ENCODE measurements around the gene RGS13.

The RGS13 gene

GRCh38 chr1:192657760-192658159, 21.8 kb downstream of the RGS13 start:
- Histone ChIP-seq H3K4me2 (ENCODE audit: low read length) (no peak overlapping the region), H3K27me3 (ENCODE audit: control insufficient read depth, insufficient read depth, low read length) (no peaks in the 10 kb centered on the region), H3K4me1 (no peaks in the 10 kb centered on the region), H3K79me2 (no peaks in the 10 kb centered on the region), H3K27ac (no peak overlapping the region), H3K36me3 (ENCODE audit: control insufficient read depth, insufficient read depth, low read length) (no peaks in the 10 kb centered on the region), H3K4me3 (ENCODE audit: low read depth, low read length) (no peak overlapping the region), H2AFZ (no peak overlapping the region), H3K9me3 (ENCODE audit: control insufficient read depth, low read length) (no peaks in the 10 kb centered on the region), H3K9ac (no peak overlapping the region)
- TF ChIP-seq CTCF (IDR thresholded peaks at IDR 0.05), result no peak

GRCh38 chr1:192658255-192658654, 22.3 kb downstream of the RGS13 start:
- Histone ChIP-seq H3K79me2 (no peaks in the 10 kb centered on the region), H3K4me2 (ENCODE audit: low read length) (no peak overlapping the region)

GRCh38 chr1:192660613-192661012, 24.7 kb downstream of the RGS13 start:
- Histone ChIP-seq H3K9me3 (ENCODE audit: control insufficient read depth, low read length) (no peaks in the 10 kb centered on the region), H3K9ac (no peak overlapping the region)

More at GRCh38 chr1:192658255-192658654, 22.3 kb downstream of the RGS13 start:
- H2AFZ ChIP-seq, result no peak overlapping the region
- H3K9ac ChIP-seq, result no peak overlapping the region
- no peak overlapping the region for H3K4me3 ChIP-seq (ENCODE audit: low read depth, low read length)
- no peaks in the 10 kb centered on the region for H3K4me1 ChIP-seq
- H3K9me3 ChIP-seq (ENCODE audit: control insufficient read depth, low read length), result no peaks in the 10 kb centered on the region
- H3K27ac ChIP-seq, result no peak overlapping the region
- no peaks in the 10 kb centered on the region for H3K36me3 ChIP-seq (ENCODE audit: control insufficient read depth, insufficient read depth, low read length)
- H3K27me3 ChIP-seq (ENCODE audit: control insufficient read depth, insufficient read depth, low read length), result no peaks in the 10 kb centered on the region
- TF ChIP-seq CTCF (IDR thresholded peaks at IDR 0.05), result no peak

GRCh38 chr1:192668409-192668983, 32.5 kb downstream of the RGS13 start:
- no peaks in the 10 kb centered on the region for H3K9me3 ChIP-seq (ENCODE audit: control insufficient read depth, low read length)
- no peak overlapping the region for H3K27ac ChIP-seq
- H3K4me3 ChIP-seq (ENCODE audit: low read depth, low read length), result no peak overlapping the region
- H3K36me3 ChIP-seq (ENCODE audit: control insufficient read depth, insufficient read depth, low read length), result no peaks in the 10 kb centered on the region
- H3K4me2 ChIP-seq (ENCODE audit: low read length), result no peak overlapping the region
- H3K27me3 ChIP-seq (ENCODE audit: control insufficient read depth, insufficient read depth, low read length), result no peaks in the 10 kb centered on the region
- H2AFZ ChIP-seq, result no peak overlapping the region
- H3K9ac ChIP-seq, result no peak overlapping the region
- no peaks in the 10 kb centered on the region for H3K4me1 ChIP-seq
- H3K79me2 ChIP-seq, result no peaks in the 10 kb centered on the region
- no peak for TF ChIP-seq CTCF (IDR thresholded peaks at IDR 0.05)

More at GRCh38 chr1:192660613-192661012, 24.7 kb downstream of the RGS13 start:
- H3K27me3 ChIP-seq (ENCODE audit: control insufficient read depth, insufficient read depth, low read length), result no peaks in the 10 kb centered on the region
- H3K4me2 ChIP-seq (ENCODE audit: low read length), result no peak overlapping the region
- H3K4me1 ChIP-seq, result no peaks in the 10 kb centered on the region
- H2AFZ ChIP-seq, result no peak overlapping the region
- no peaks in the 10 kb centered on the region for H3K36me3 ChIP-seq (ENCODE audit: control insufficient read depth, insufficient read depth, low read length)
- H3K4me3 ChIP-seq (ENCODE audit: low read depth, low read length), result no peak overlapping the region
- no peak for TF ChIP-seq CTCF (IDR thresholded peaks at IDR 0.05)
- no peaks in the 10 kb centered on the region for H3K79me2 ChIP-seq
- no peak overlapping the region for H3K27ac ChIP-seq

GRCh38 chr1:192669174-192669573, 33.2 kb downstream of the RGS13 start:
- H3K36me3 ChIP-seq (ENCODE audit: control insufficient read depth, insufficient read depth, low read length), result no peaks in the 10 kb centered on the region
- no peak for TF ChIP-seq CTCF (IDR thresholded peaks at IDR 0.05)
- H2AFZ ChIP-seq, result no peak overlapping the region
- no peaks in the 10 kb centered on the region for H3K4me1 ChIP-seq
- H3K27ac ChIP-seq, result no peak overlapping the region
- no peaks in the 10 kb centered on the region for H3K9me3 ChIP-seq (ENCODE audit: control insufficient read depth, low read length)
- no peak overlapping the region for H3K4me2 ChIP-seq (ENCODE audit: low read length)
- H3K79me2 ChIP-seq, result no peaks in the 10 kb centered on the region
- no peak overlapping the region for H3K4me3 ChIP-seq (ENCODE audit: low read depth, low read length)
- H3K9ac ChIP-seq, result no peak overlapping the region
- H3K27me3 ChIP-seq (ENCODE audit: control insufficient read depth, insufficient read depth, low read length), result no peaks in the 10 kb centered on the region

Measured in parathyroid adenoma (tissue), 2 donors.